BJ (cell line): ENCODE measurements around the gene SHISA3. TPM values are rescaled to one million over a fixed set of nuclear protein-coding genes. Genes with fewer than 3 reads are reported as not detected.

Source experiments
- CTCF ChIA-PET: fragments of 350-600 bp; formaldehyde crosslinking; extraction: SDS; loops from one replicate; lab custom pipeline; 2021; ENCODE audit warnings: antibody characterized with exemption, inconsistent platforms; lab: Yijun Ruan, JAX
- POLR2A ChIA-PET: fragments of 300-600 bp; sonication (Branson Sonifier 250); formaldehyde crosslinking; extraction: SDS; loops from one replicate; lab custom pipeline; 2021; ENCODE audit warnings: antibody characterized with exemption; lab: Charles Lee
- DNase-seq: peaks from one replicate; pipeline ENCODE4 v3.0.0-alpha.2; 2011; ENCODE audit warnings: low read depth
- H3K27me3 ChIP-seq: 2 replicates; pipeline ENCODE4 v1.6.0; 2011; ENCODE audit warnings: low read length; ENCODE audit not compliant: control insufficient read depth, insufficient read depth
- H3K36me3 ChIP-seq: 2 replicates; pipeline ENCODE4 v1.5.1; 2011; ENCODE audit warnings: low read length; ENCODE audit not compliant: control insufficient read depth, insufficient read depth
- H3K4me3 ChIP-seq: 2 replicates; pipeline ENCODE4 v1.5.1; 2011; ENCODE audit warnings: low read depth, mild to moderate bottlenecking, control low read depth, low read length
- polyA plus RNA-seq: library from polyadenylated mRNA; depleted of rRNA; stranded (reverse); fragments of >200 nt; gene quantifications from 2 replicates; pipeline ENCODE4 v1.2.3, GENCODE V29; 2011; rRNA removed
- TF ChIP-seq, protein P1 (sequence below): IDR thresholded peaks from 2 replicates; pipeline ENCODE4 v1.5.1; 2011; ENCODE audit warnings: low read depth, mild to moderate bottlenecking, control low read depth, inconsistent platforms, low read length, moderate library complexity; ENCODE audit not compliant: insufficient read depth

The SHISA3 gene
- polyA plus RNA-seq, 1 experiment, result 0.07 TPM

- TF ChIP-seq, protein P1, sequence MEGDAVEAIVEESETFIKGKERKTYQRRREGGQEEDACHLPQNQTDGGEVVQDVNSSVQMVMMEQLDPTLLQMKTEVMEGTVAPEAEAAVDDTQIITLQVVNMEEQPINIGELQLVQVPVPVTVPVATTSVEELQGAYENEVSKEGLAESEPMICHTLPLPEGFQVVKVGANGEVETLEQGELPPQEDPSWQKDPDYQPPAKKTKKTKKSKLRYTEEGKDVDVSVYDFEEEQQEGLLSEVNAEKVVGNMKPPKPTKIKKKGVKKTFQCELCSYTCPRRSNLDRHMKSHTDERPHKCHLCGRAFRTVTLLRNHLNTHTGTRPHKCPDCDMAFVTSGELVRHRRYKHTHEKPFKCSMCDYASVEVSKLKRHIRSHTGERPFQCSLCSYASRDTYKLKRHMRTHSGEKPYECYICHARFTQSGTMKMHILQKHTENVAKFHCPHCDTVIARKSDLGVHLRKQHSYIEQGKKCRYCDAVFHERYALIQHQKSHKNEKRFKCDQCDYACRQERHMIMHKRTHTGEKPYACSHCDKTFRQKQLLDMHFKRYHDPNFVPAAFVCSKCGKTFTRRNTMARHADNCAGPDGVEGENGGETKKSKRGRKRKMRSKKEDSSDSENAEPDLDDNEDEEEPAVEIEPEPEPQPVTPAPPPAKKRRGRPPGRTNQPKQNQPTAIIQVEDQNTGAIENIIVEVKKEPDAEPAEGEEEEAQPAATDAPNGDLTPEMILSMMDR, result no peak
- Histone ChIP-seq H3K36me3 (no peaks in the 10 kb centered on the region), H3K4me3 (no peak overlapping the region), H3K27me3 (no peaks in the 10 kb centered on the region; the same call in 1 of the 2 replicates)
- ChIA-PET POLR2A (no interaction called here), CTCF (no interaction called here)
- DNase-seq, result no peak
These were observed 42.8 kb downstream of the SHISA3 start for GRCh38 chr4:42440083-42440482.

GRCh38 chr4:42442601-42443000 lies 45.3 kb downstream of the SHISA3 start:
- no peaks in the 10 kb centered on the region; the same call in 1 of the 2 replicates for H3K27me3 ChIP-seq
- no peak overlapping the region for H3K4me3 ChIP-seq
- H3K36me3 ChIP-seq, result no peaks in the 10 kb centered on the region
- ChIA-PET CTCF (no interaction called here), POLR2A (no interaction called here)
- TF ChIP-seq, protein P1, result no peak
- DNase-seq, result no peak

GRCh38 chr4:42445038-42445437 lies 47.8 kb downstream of the SHISA3 start:
- TF ChIP-seq, protein P1, result no peak
- no peaks in the 10 kb centered on the region for H3K36me3 ChIP-seq
- CTCF ChIA-PET, result no interaction called here
- no peak overlapping the region for H3K4me3 ChIP-seq
- DNase-seq, result no peak
- POLR2A ChIA-PET, result no interaction called here
- H3K27me3 ChIP-seq, result no peaks in the 10 kb centered on the region

DNA sequence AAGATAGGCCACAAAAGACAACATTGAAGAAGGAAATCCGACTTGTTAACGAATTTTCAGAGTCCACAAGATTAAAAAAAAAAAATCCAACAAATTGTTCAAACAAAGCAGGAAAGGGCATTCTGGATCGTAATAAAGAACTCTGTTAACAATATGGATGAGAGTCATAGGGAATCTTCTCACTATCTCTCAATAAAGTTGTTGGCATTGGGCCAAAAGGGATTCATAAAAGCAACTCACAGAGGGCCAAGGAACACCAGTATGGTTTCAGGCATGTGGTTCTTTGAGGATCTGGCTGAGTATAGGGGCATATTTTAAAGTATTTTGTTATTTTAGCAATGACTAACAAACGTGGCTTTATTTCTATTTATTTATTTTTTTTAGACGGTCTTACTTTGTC lies 49.5 kb downstream of the SHISA3 start:
- TF ChIP-seq, protein P1, result no peak
- H3K27me3 ChIP-seq, result no peaks in the 10 kb centered on the region
- H3K4me3 ChIP-seq, result no peak overlapping the region
- ChIA-PET POLR2A (no interaction called here), CTCF (no interaction called here)
- H3K36me3 ChIP-seq, result no peaks in the 10 kb centered on the region
- DNase-seq, result no peak

Other genes with a start within 250 kb of the SHISA3 start
- gene BEND4, start 244.8 kb upstream of the SHISA3 start, polyA plus RNA-seq, result not detected in 2 replicates